Cardiac fibroblast (primary cell): ENCODE results near the gene NRSN1.
"Not testable (repeated sequence)": the region's sequence is repeated elsewhere in the genome, so short reads cannot be mapped to it uniquely, and the experiment has no call there.

Source experiments
- DNase-seq, 2 donors: peaks; one replicate each; pipeline versions ENCODE4 v3.0.0 to v3.0.0-alpha.2; 2010; ENCODE audit warnings: low read depth in 2 of 2
- H3K4me3 ChIP-seq, 2 donors: replicated peaks in 1 of 2; 1 replicate in 1 of 2; 2 replicates in 1 of 2; pipeline ENCODE4 v1.5.1; 2011; ENCODE audit warnings: low read depth in 2 of 2, low read length in 2 of 2, mild to moderate bottlenecking in 2 of 2, moderate library complexity in 1 of 2
- TF ChIP-seq, protein P1 (sequence below): IDR thresholded peaks from one replicate; pipeline ENCODE4 v1.5.1; 2011; ENCODE audit warnings: low read depth, mild to moderate bottlenecking, low read length, inconsistent platforms

NRSN1 gene

DNA sequence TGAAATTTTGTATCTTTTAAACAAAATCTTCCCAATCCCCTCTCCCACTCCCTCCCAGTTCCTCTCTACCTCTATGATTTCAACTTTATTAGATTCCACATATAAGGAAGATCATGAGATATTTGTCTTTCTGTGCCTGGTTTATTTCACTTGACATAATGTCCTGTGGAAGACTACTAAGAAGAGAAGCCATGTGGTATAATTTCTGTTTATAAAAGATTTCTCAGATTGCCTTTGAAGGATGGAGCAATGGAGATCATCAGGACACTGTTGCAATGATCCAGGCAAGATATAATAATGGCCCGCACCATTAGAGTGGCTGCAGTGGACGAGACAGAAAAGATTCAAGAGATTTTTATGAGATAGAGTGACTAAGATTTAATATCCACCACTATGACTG, 13.1 kb downstream of the NRSN1 start:
- TF ChIP-seq, protein P1, sequence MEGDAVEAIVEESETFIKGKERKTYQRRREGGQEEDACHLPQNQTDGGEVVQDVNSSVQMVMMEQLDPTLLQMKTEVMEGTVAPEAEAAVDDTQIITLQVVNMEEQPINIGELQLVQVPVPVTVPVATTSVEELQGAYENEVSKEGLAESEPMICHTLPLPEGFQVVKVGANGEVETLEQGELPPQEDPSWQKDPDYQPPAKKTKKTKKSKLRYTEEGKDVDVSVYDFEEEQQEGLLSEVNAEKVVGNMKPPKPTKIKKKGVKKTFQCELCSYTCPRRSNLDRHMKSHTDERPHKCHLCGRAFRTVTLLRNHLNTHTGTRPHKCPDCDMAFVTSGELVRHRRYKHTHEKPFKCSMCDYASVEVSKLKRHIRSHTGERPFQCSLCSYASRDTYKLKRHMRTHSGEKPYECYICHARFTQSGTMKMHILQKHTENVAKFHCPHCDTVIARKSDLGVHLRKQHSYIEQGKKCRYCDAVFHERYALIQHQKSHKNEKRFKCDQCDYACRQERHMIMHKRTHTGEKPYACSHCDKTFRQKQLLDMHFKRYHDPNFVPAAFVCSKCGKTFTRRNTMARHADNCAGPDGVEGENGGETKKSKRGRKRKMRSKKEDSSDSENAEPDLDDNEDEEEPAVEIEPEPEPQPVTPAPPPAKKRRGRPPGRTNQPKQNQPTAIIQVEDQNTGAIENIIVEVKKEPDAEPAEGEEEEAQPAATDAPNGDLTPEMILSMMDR: no peak
- no peak overlapping the region for H3K4me3 ChIP-seq
- no peak for DNase-seq

DNA sequence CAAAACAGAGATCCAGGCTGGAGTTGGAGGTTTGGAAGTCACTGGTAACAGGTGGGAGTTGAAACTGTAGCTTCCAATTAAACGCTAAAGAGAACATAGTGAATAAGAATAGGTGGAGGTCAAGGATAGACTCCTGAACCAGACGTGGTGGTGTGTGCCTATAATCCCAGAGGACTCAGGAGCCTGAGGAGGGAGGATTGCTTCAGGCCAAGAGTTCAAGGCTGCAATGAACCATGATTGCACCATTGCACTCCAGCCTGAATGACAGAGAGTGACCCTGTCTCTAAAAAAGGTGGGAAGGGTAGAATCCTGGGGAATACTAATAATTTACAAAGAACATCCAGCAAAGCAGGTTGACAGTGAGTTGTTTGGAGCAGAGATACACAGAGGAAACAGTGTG, 13.6 kb downstream of the NRSN1 start:
- DNase-seq: no peak
- no peak overlapping the region for H3K4me3 ChIP-seq
- TF ChIP-seq, protein P1: no peak

DNA sequence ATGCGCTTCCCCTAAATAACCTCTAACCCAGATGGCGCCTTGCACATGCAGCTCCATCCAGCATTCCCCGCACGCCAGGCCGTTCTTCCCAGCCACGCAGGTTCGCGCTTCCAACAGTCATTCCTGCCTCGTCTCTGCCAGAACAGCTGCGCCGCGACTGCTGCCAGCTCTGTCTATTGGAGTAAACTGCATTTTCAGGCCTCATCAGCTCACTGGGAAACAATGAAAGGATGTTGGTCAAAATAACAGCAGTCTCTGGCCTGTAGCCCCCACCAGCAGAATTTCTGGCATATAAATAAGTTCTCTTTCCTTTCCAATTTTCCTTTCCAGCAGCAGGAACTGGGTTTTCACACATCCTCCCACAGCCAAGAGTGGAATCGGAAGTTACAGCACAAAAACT, 14.6 kb downstream of the NRSN1 start:
- TF ChIP-seq, protein P1: no peak
- H3K4me3 ChIP-seq: no peak overlapping the region
- DNase-seq: no peak

DNA sequence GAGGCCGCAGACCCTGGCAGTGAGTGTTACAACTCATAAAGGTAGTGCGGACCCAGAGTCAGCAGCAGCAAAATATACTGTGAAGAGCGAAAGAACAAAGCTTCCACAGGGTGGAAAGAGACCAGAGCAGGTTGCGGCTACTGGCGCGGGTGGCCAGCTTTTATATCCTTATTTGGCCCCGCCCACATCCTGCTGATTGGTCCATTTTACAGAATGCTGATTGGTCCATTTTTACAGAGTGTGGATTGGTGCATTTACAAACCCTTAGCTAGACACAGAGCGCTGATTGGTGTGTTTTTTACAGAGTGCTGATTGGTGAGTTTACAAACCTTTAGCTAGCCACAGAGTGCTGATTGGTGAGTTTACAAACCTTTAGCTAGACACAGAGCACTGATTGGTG, 16.7 kb downstream of the NRSN1 start:
- DNase-seq: not testable (repeated sequence)

DNA sequence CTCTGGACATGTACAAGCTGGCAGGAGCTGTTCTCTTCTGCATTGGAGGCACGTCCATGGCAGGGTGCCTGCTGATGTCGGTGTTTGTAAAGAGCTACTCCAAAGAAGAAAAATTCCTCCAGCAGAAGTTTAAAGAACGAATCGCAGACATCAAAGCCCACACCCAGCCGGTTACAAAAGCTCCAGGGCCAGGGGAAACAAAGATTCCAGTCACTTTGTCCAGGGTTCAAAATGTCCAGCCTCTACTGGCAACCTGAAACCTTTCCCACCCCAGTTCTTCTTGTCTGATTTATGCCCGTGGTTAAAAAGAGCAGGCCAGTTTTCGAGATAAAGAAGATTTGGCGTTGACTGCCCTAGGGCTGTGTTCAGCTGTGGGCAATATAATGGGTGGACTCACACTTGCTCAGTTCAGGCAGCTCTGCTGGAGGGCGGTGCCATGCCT, 19.7 kb downstream of the NRSN1 start:
- DNase-seq: no peak
- TF ChIP-seq, protein P1: no peak

More for the DNA sequence above, 16.7 kb downstream of the NRSN1 start:
- not testable (repeated sequence) for H3K4me3 ChIP-seq

DNA sequence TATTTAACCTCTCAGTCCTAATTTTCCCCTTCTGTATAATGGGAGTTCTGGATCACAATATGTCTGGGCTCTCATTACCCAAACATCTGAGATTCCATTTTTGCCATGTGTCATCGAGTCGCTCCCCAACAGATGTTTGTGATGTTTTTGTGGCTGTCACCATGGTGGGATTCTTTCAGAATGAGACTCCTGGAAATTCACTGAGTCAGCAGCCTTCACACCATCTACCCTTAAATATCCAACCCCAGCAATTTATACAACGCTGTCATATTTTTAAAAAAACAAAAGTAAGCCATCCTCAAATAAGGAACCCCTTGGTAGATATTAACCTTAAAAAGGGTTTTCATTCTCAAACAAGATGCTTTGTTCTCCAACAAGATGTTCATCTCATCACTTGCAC, 20.9 kb downstream of the NRSN1 start:
- TF ChIP-seq, protein P1: no peak
- H3K4me3 ChIP-seq: no peak overlapping the region
- DNase-seq: no peak

More for the DNA sequence above, 19.7 kb downstream of the NRSN1 start:
- no peak overlapping the region for H3K4me3 ChIP-seq

DNA sequence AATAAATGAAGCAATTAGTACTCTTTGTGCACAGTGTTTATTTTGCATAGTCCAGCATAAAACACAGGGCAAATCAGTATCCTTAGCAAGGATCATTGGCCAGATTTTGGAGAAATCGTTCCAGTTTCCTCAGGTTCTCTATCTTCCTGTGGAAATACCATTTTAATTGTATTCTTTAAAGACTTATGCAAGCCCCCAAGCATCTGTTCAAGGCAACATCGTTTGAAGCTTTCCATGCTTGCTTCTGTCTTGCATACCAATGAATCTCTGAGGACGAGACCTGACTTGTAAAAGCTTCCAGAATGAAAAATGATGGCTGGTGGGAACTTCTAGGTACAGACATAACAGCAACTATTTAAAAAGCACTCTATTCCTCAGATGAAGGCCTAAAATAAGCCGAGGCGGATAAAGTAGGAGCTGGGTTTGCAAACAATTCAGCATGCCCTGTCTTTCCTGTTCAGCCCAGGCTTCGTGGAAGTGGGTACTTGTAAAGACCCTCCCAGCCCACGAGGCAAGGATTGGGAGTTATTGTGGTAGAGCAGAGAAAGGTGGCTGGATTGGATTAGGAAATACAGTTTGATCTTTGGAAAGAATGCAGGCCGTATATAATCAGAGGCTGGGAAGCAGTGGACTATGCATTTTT, 21.6 kb downstream of the NRSN1 start:
- TF ChIP-seq, protein P1: no peak
- no peak overlapping the region for H3K4me3 ChIP-seq

More for the DNA sequence above, 21.6 kb downstream of the NRSN1 start:
- DNase-seq: no peak
